A673 (cell line): ENCODE data around the gene TSPYL1.

ENCODE experiments used
- EZH2 ChIP-seq: fragments of 200-600 bp; sonication (generic); IDR thresholded peaks from 2 replicates; pipeline ENCODE4 v1.6.1; 2017; ENCODE audit warnings: borderline replicate concordance, low read depth, mild to moderate bottlenecking, mixed read lengths, antibody characterized with exemption, low read length; ENCODE audit not compliant: poor library complexity, severe bottlenecking
- TF ChIP-seq, protein P1 (sequence below): fragments of 300-800, 200-600 bp; sonication (generic); conservative IDR thresholded peaks from 2 replicates; pipeline ENCODE4 v1.5.1; 2017; ENCODE audit warnings: low read depth, mild to moderate bottlenecking, antibody characterized with exemption, low read length, moderate library complexity, mixed read lengths

- TF ChIP-seq, protein P1, sequence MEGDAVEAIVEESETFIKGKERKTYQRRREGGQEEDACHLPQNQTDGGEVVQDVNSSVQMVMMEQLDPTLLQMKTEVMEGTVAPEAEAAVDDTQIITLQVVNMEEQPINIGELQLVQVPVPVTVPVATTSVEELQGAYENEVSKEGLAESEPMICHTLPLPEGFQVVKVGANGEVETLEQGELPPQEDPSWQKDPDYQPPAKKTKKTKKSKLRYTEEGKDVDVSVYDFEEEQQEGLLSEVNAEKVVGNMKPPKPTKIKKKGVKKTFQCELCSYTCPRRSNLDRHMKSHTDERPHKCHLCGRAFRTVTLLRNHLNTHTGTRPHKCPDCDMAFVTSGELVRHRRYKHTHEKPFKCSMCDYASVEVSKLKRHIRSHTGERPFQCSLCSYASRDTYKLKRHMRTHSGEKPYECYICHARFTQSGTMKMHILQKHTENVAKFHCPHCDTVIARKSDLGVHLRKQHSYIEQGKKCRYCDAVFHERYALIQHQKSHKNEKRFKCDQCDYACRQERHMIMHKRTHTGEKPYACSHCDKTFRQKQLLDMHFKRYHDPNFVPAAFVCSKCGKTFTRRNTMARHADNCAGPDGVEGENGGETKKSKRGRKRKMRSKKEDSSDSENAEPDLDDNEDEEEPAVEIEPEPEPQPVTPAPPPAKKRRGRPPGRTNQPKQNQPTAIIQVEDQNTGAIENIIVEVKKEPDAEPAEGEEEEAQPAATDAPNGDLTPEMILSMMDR = no peak
- no peak for TF ChIP-seq EZH2
These were observed 617 bp upstream of the TSPYL1 start for GRCh38 chr6:116280161-116280932.
